NCI-H1092 treated with DMSO at 0.1 percent for 48 hours (cell line): ENCODE results near the gene CNOT4.
"Not testable (repeated sequence)": the region's sequence is repeated elsewhere in the genome, so short reads cannot be mapped to it uniquely, and the experiment has no call there.

Experiments used
- DNase-seq: peaks from one replicate; lab custom pipeline; 2025; lab: John Stamatoyannopoulos, UW

Gene CNOT4

GRCh38 chr7:135364206-135364605 lies 145.7 kb downstream of the CNOT4 start:
- no peak for DNase-seq

GRCh38 chr7:135362871-135363270 lies 147.0 kb downstream of the CNOT4 start:
- DNase-seq, result no peak

- no peak for DNase-seq
Measured at GRCh38 chr7:135361788-135362187, 148.1 kb downstream of the CNOT4 start.

GRCh38 chr7:135359615-135360014 lies 150.3 kb downstream of the CNOT4 start:
- DNase-seq, result no peak

- DNase-seq, result no peak
Measured at GRCh38 chr7:135355377-135356048, 154.4 kb downstream of the CNOT4 start.

- no peak for DNase-seq
Measured at GRCh38 chr7:135353832-135354231, 156.1 kb downstream of the CNOT4 start.

- no peak for DNase-seq
Measured at GRCh38 chr7:135352285-135352684, 157.6 kb downstream of the CNOT4 start.

- not testable (repeated sequence) for DNase-seq
Measured at GRCh38 chr7:135351070-135351469, 158.8 kb downstream of the CNOT4 start.

GRCh38 chr7:135349746-135350145 lies 160.2 kb downstream of the CNOT4 start:
- DNase-seq, result no peak

GRCh38 chr7:135348493-135348892 lies 161.4 kb downstream of the CNOT4 start:
- DNase-seq, result no peak

- no peak for DNase-seq
Measured at GRCh38 chr7:135343361-135343760, 166.5 kb downstream of the CNOT4 start.

GRCh38 chr7:135342887-135343286 lies 167.0 kb downstream of the CNOT4 start:
- peak; percentile 50 for DNase-seq

- no peak for DNase-seq
Measured at GRCh38 chr7:135341049-135341448, 168.9 kb downstream of the CNOT4 start.

- DNase-seq, result no peak
Measured at GRCh38 chr7:135337977-135338550, 171.8 kb downstream of the CNOT4 start.

- DNase-seq, result no peak
Measured at GRCh38 chr7:135337506-135337905, 172.4 kb downstream of the CNOT4 start.

- peak; percentile 87 for DNase-seq
Measured at GRCh38 chr7:135335628-135336139, 174.2 kb downstream of the CNOT4 start.

GRCh38 chr7:135334830-135335543 lies 174.9 kb downstream of the CNOT4 start:
- DNase-seq, result no peak

GRCh38 chr7:135333946-135334345 lies 176.0 kb downstream of the CNOT4 start:
- DNase-seq, result no peak

GRCh38 chr7:135333200-135333599 lies 176.7 kb downstream of the CNOT4 start:
- no peak for DNase-seq

- DNase-seq, result no peak
Measured at GRCh38 chr7:135330088-135330487, 179.8 kb downstream of the CNOT4 start.

- no peak for DNase-seq
Measured at GRCh38 chr7:135328526-135328925, 181.4 kb downstream of the CNOT4 start.

- no peak for DNase-seq
Measured at GRCh38 chr7:135328053-135328452, 181.8 kb downstream of the CNOT4 start.

GRCh38 chr7:135327458-135327857 lies 182.4 kb downstream of the CNOT4 start:
- DNase-seq, result no peak
